IPS-18a (cell line): ENCODE measurements around the gene GTF3C1.
"Not testable (repeated sequence)": the region's sequence is repeated elsewhere in the genome, so short reads cannot be mapped to it uniquely, and the experiment has no call there.

ENCODE experiments used
- H3K27ac ChIP-seq: one replicate; pipeline ENCODE4 v1.5.1; 2013; ENCODE audit warnings: low read length
- H3K27me3 ChIP-seq: one replicate; pipeline ENCODE4 v1.6.1; 2013; ENCODE audit warnings: mild to moderate bottlenecking, low read length; ENCODE audit not compliant: control insufficient read depth, insufficient read depth
- H3K36me3 ChIP-seq: one replicate; pipeline ENCODE4 v1.6.1; 2013; ENCODE audit warnings: low read depth, low read length; ENCODE audit not compliant: control insufficient read depth
- H3K4me1 ChIP-seq: one replicate; pipeline ENCODE4 v1.6.1; 2013; ENCODE audit warnings: low read depth, low read length; ENCODE audit not compliant: control insufficient read depth
- H3K4me3 ChIP-seq: one replicate; pipeline ENCODE4 v1.5.1; 2013; ENCODE audit warnings: low read length
- H3K9ac ChIP-seq: one replicate; pipeline ENCODE4 v1.6.1; 2013; ENCODE audit warnings: mild to moderate bottlenecking, low read length, moderate library complexity
- H3K9me3 ChIP-seq: one replicate; pipeline ENCODE4 v1.6.1; 2013; ENCODE audit warnings: low read depth, low read length; ENCODE audit not compliant: control insufficient read depth

GTF3C1 gene

GRCh38 chr16:27434141-27435051 is 115.3 kb downstream of the GTF3C1 start:
- Histone ChIP-seq H3K27ac (no peak overlapping the region), H3K4me3 (no peak overlapping the region), H3K27me3 (no peaks in the 10 kb centered on the region), H3K9ac (no peak overlapping the region), H3K4me1 (no peaks in the 10 kb centered on the region), H3K9me3 (no peaks in the 10 kb centered on the region), H3K36me3 (no peaks in the 10 kb centered on the region)

- H3K4me1 ChIP-seq: no peaks in the 10 kb centered on the region
- H3K9ac ChIP-seq: no peak overlapping the region
- H3K27me3 ChIP-seq: no peaks in the 10 kb centered on the region
- no peak overlapping the region for H3K27ac ChIP-seq
- H3K36me3 ChIP-seq: no peaks in the 10 kb centered on the region
- no peak overlapping the region for H3K4me3 ChIP-seq
- H3K9me3 ChIP-seq: no peaks in the 10 kb centered on the region
These were observed 116.1 kb downstream of the GTF3C1 start for GRCh38 chr16:27433636-27434035.

GRCh38 chr16:27433191-27433590 is 116.5 kb downstream of the GTF3C1 start:
- not testable (repeated sequence) for H3K36me3 ChIP-seq, H3K4me1 ChIP-seq

GRCh38 chr16:27432558-27432957 is 117.2 kb downstream of the GTF3C1 start:
- no peak overlapping the region for H3K27ac ChIP-seq
- no peak overlapping the region for H3K9ac ChIP-seq

More at GRCh38 chr16:27433191-27433590, 116.5 kb downstream of the GTF3C1 start:
- H3K9me3 ChIP-seq, H3K27ac ChIP-seq, H3K4me3 ChIP-seq, H3K9ac ChIP-seq, H3K27me3 ChIP-seq: not testable (repeated sequence)

GRCh38 chr16:27431773-27432532 is 117.8 kb downstream of the GTF3C1 start:
- Histone ChIP-seq H3K9me3 (no peaks in the 10 kb centered on the region), H3K4me3 (no peak overlapping the region), H3K9ac (no peak overlapping the region), H3K36me3 (no peaks in the 10 kb centered on the region), H3K27ac (no peak overlapping the region), H3K27me3 (no peaks in the 10 kb centered on the region), H3K4me1 (no peaks in the 10 kb centered on the region)

More at GRCh38 chr16:27432558-27432957, 117.2 kb downstream of the GTF3C1 start:
- H3K4me1 ChIP-seq: no peaks in the 10 kb centered on the region
- no peak overlapping the region for H3K4me3 ChIP-seq
- H3K36me3 ChIP-seq: no peaks in the 10 kb centered on the region
- no peaks in the 10 kb centered on the region for H3K27me3 ChIP-seq
- H3K9me3 ChIP-seq: no peaks in the 10 kb centered on the region

GRCh38 chr16:27430923-27431484 is 118.7 kb downstream of the GTF3C1 start:
- Histone ChIP-seq H3K36me3 (no peaks in the 10 kb centered on the region), H3K9ac (no peak overlapping the region), H3K27ac (no peak overlapping the region), H3K9me3 (no peaks in the 10 kb centered on the region), H3K4me3 (no peak overlapping the region), H3K27me3 (no peaks in the 10 kb centered on the region), H3K4me1 (no peaks in the 10 kb centered on the region)

GRCh38 chr16:27430512-27430911 is 119.2 kb downstream of the GTF3C1 start:
- Histone ChIP-seq H3K9ac (no peak overlapping the region), H3K36me3 (no peaks in the 10 kb centered on the region), H3K27ac (no peak overlapping the region), H3K27me3 (no peaks in the 10 kb centered on the region), H3K9me3 (no peaks in the 10 kb centered on the region), H3K4me3 (no peak overlapping the region), H3K4me1 (no peaks in the 10 kb centered on the region)

- Histone ChIP-seq H3K27ac (no peak overlapping the region), H3K36me3 (no peaks in the 10 kb centered on the region), H3K4me3 (no peak overlapping the region), H3K27me3 (no peaks in the 10 kb centered on the region), H3K9ac (no peak overlapping the region), H3K4me1 (no peaks in the 10 kb centered on the region), H3K9me3 (no peaks in the 10 kb centered on the region)
These were observed 119.7 kb downstream of the GTF3C1 start for GRCh38 chr16:27429981-27430441.

- Histone ChIP-seq H3K27ac (no peak overlapping the region), H3K4me3 (no peak overlapping the region), H3K9ac (no peak overlapping the region), H3K9me3 (no peaks in the 10 kb centered on the region), H3K27me3 (no peaks in the 10 kb centered on the region), H3K36me3 (no peaks in the 10 kb centered on the region), H3K4me1 (no peaks in the 10 kb centered on the region)
These were observed 120.3 kb downstream of the GTF3C1 start for GRCh38 chr16:27429330-27429871.

- Histone ChIP-seq H3K9ac (no peak overlapping the region), H3K4me3 (no peak overlapping the region), H3K36me3 (no peaks in the 10 kb centered on the region), H3K27me3 (no peaks in the 10 kb centered on the region), H3K27ac (no peak overlapping the region), H3K4me1 (no peaks in the 10 kb centered on the region), H3K9me3 (no peaks in the 10 kb centered on the region)
These were observed 121.5 kb downstream of the GTF3C1 start for GRCh38 chr16:27428026-27428785.

GRCh38 chr16:27427538-27427937 is 122.2 kb downstream of the GTF3C1 start:
- no peak overlapping the region for H3K9ac ChIP-seq
- no peak overlapping the region for H3K27ac ChIP-seq
- no peaks in the 10 kb centered on the region for H3K27me3 ChIP-seq
- no peaks in the 10 kb centered on the region for H3K4me1 ChIP-seq
- H3K9me3 ChIP-seq: peaks cover 2% of the 10 kb centered on the region
- H3K4me3 ChIP-seq: no peak overlapping the region
- no peaks in the 10 kb centered on the region for H3K36me3 ChIP-seq
